Neural cell (in vitro differentiated cells): ENCODE measurements around the gene EPB42.

ENCODE experiments used
- EP300 ChIP-seq: fragments of 450-650 bp; conservative IDR thresholded peaks from 2 replicates; pipeline ENCODE4 v1.6.1; 2014; ENCODE audit warnings: antibody characterized with exemption, mild to moderate bottlenecking, moderate library complexity; ENCODE audit not compliant: poor library complexity, severe bottlenecking
- POLR2AphosphoS5 ChIP-seq: IDR thresholded peaks from 2 replicates; pipeline ENCODE4 v1.6.1; 2012
- RAD21 ChIP-seq: fragments of 450-650 bp; conservative IDR thresholded peaks from 2 replicates; pipeline ENCODE4 v1.6.1; 2014; ENCODE audit warnings: antibody characterized with exemption, mild to moderate bottlenecking, moderate library complexity
- SMC3 ChIP-seq: fragments of 450-650 bp; conservative IDR thresholded peaks from 2 replicates; pipeline ENCODE4 v1.6.1; 2014; ENCODE audit warnings: antibody characterized with exemption, mild to moderate bottlenecking, moderate library complexity; ENCODE audit not compliant: poor library complexity
- TAF1 ChIP-seq: IDR thresholded peaks from 2 replicates; pipeline ENCODE4 v1.6.1; 2012; ENCODE audit warnings: low read depth
- TF ChIP-seq, protein P1 (sequence below): fragments of 450-650 bp; IDR thresholded peaks from 2 replicates; pipeline ENCODE4 v1.5.1; 2014; ENCODE audit warnings: antibody characterized with exemption, mild to moderate bottlenecking, moderate library complexity; ENCODE audit not compliant: poor library complexity, severe bottlenecking
- TF ChIP-seq, protein P2 (sequence below): IDR thresholded peaks from 2 replicates; pipeline ENCODE4 v1.6.1; 2012; ENCODE audit warnings: borderline replicate concordance

DNA sequence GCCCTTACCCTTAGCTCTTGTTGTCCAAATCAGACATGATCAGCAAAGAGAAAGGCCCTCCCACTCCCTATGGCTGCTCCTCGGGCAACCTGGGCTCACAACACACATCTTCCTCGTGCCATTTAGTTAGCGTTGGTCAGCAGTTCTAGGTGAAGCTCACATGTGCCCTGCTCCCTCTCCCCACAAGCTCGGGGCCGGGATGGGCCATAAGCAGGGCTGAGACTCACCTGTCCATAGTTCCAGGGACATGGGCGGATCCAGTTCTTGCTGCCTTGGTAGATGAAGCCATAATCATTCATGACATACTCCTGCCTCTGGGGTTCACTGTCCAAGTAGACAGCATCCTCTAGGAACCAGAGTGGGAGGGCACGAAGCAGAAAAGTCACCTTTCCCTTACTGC, 35.5 kb upstream of the EPB42 start:
- TF ChIP-seq, protein P1, sequence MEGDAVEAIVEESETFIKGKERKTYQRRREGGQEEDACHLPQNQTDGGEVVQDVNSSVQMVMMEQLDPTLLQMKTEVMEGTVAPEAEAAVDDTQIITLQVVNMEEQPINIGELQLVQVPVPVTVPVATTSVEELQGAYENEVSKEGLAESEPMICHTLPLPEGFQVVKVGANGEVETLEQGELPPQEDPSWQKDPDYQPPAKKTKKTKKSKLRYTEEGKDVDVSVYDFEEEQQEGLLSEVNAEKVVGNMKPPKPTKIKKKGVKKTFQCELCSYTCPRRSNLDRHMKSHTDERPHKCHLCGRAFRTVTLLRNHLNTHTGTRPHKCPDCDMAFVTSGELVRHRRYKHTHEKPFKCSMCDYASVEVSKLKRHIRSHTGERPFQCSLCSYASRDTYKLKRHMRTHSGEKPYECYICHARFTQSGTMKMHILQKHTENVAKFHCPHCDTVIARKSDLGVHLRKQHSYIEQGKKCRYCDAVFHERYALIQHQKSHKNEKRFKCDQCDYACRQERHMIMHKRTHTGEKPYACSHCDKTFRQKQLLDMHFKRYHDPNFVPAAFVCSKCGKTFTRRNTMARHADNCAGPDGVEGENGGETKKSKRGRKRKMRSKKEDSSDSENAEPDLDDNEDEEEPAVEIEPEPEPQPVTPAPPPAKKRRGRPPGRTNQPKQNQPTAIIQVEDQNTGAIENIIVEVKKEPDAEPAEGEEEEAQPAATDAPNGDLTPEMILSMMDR: no peak
- TF ChIP-seq, protein P2, sequence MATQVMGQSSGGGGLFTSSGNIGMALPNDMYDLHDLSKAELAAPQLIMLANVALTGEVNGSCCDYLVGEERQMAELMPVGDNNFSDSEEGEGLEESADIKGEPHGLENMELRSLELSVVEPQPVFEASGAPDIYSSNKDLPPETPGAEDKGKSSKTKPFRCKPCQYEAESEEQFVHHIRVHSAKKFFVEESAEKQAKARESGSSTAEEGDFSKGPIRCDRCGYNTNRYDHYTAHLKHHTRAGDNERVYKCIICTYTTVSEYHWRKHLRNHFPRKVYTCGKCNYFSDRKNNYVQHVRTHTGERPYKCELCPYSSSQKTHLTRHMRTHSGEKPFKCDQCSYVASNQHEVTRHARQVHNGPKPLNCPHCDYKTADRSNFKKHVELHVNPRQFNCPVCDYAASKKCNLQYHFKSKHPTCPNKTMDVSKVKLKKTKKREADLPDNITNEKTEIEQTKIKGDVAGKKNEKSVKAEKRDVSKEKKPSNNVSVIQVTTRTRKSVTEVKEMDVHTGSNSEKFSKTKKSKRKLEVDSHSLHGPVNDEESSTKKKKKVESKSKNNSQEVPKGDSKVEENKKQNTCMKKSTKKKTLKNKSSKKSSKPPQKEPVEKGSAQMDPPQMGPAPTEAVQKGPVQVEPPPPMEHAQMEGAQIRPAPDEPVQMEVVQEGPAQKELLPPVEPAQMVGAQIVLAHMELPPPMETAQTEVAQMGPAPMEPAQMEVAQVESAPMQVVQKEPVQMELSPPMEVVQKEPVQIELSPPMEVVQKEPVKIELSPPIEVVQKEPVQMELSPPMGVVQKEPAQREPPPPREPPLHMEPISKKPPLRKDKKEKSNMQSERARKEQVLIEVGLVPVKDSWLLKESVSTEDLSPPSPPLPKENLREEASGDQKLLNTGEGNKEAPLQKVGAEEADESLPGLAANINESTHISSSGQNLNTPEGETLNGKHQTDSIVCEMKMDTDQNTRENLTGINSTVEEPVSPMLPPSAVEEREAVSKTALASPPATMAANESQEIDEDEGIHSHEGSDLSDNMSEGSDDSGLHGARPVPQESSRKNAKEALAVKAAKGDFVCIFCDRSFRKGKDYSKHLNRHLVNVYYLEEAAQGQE: no peak
- no peak for TF ChIP-seq POLR2AphosphoS5
- TF ChIP-seq SMC3: no peak
- TF ChIP-seq EP300: no peak
- TF ChIP-seq TAF1: no peak
- TF ChIP-seq RAD21: no peak
